GM12878 (cell line): ENCODE measurements around the gene COL15A1. TPM values are rescaled to one million over a fixed set of nuclear protein-coding genes. Genes with fewer than 3 reads are reported as not detected.

ENCODE experiments used
- ATAC-seq: fragments of 200-7000 bp; cut with Tn5 transposase; 3 replicates; pipeline ENCODE4 v1.9.1; 2020; ENCODE audit warnings: mild to moderate bottlenecking, moderate library complexity
- BruUV-seq: library from RNA; stranded (reverse); fragments of 400-500 nt; replicated peaks from 2 replicates; lab custom pipeline; 2021; lab: Mats Ljungman, UMichigan
- CTCF ChIA-PET: fragments of 300-600 bp; sonication (Branson Sonifier 250); formaldehyde crosslinking; extraction: SDS; loops from one replicate; lab custom pipeline; 2021; ENCODE audit warnings: inconsistent platforms; lab: Yijun Ruan, JAX
- POLR2A ChIA-PET: fragments of 350-600 bp; formaldehyde crosslinking; extraction: SDS; loops from one replicate; lab custom pipeline; 2021; ENCODE audit warnings: inconsistent platforms; lab: Charles Lee
- RAD21 ChIA-PET: fragments of 300-600 bp; sonication (Branson Sonifier 250); formaldehyde crosslinking; loops from one replicate; lab custom pipeline; 2023; ENCODE audit warnings: antibody characterized with exemption; ENCODE audit not compliant: unreplicated experiment; lab: Charles Lee
- SMC1A ChIA-PET: fragments of 300-600 bp; sonication (Branson Sonifier 250); formaldehyde crosslinking; loops from one replicate; lab custom pipeline; 2023; ENCODE audit not compliant: unreplicated experiment, uncharacterized antibody; lab: Charles Lee
- DNase-seq: peaks from one replicate; pipeline ENCODE4 v3.0.0-alpha.2; 2011; ENCODE audit warnings: low read depth, low spot score
- FAIRE-seq: peaks from 3 replicates; lab custom pipeline; 2011; peaks lifted over from hg19 to GRCh38; lab: Jason Lieb, UNC
- H2AFZ ChIP-seq: 2 replicates; pipeline ENCODE4 v1.6.0; 2011; ENCODE audit warnings: low read depth, low read length, control low read depth; ENCODE audit not compliant: control insufficient read depth
- H3K27ac ChIP-seq: 2 replicates; pipeline ENCODE4 v1.5.1; 2011; ENCODE audit warnings: control low read depth; ENCODE audit not compliant: control insufficient read depth, insufficient read depth
- H3K27me3 ChIP-seq, 2 experiments: replicated peaks in 1 of 2; 2 replicates each; pipeline versions ENCODE4 v1.6.0 to v1.6.1; 2011; ENCODE audit warnings: low read length in 1 of 2; ENCODE audit not compliant: control insufficient read depth in 2 of 2, insufficient read depth in 2 of 2
- H3K36me3 ChIP-seq, 2 experiments: 2 replicates each; pipeline ENCODE4 v1.5.1; 2011; ENCODE audit warnings: low read length in 1 of 2; ENCODE audit not compliant: control insufficient read depth in 2 of 2, insufficient read depth in 2 of 2
- H3K4me1 ChIP-seq: 2 replicates; pipeline ENCODE4 v1.6.1; 2011; ENCODE audit warnings: mild to moderate bottlenecking, low read length, moderate library complexity, mixed read lengths; ENCODE audit not compliant: control insufficient read depth, insufficient read depth
- H3K4me2 ChIP-seq: 2 replicates; pipeline ENCODE4 v1.6.0; 2011; ENCODE audit warnings: control low read depth; ENCODE audit not compliant: control insufficient read depth, insufficient read depth
- H3K4me3 ChIP-seq: fragments of 200-600 bp; sonication (generic); 2 replicates; pipeline ENCODE4 v1.5.1; 2016
- H3K79me2 ChIP-seq: 2 replicates; pipeline ENCODE4 v1.6.0; 2011; ENCODE audit warnings: low read length; ENCODE audit not compliant: control insufficient read depth, insufficient read depth
- H3K9ac ChIP-seq: 2 replicates; pipeline ENCODE4 v1.8.0; 2011; ENCODE audit warnings: low read length, control low read depth, mixed read lengths; ENCODE audit not compliant: control insufficient read depth, insufficient read depth
- H3K9me3 ChIP-seq: replicated peaks from 3 replicates; pipeline ENCODE4 v1.5.1; 2011; ENCODE audit warnings: mild to moderate bottlenecking, low read length; ENCODE audit not compliant: control insufficient read depth, insufficient read depth
- H4K20me1 ChIP-seq: 2 replicates; pipeline ENCODE4 v1.6.0; 2011; ENCODE audit not compliant: control insufficient read depth, insufficient read depth
- FOS ChIP-seq: IDR thresholded peaks from 3 replicates; pipeline ENCODE4 v1.6.1; 2011; ENCODE audit warnings: borderline replicate concordance; ENCODE audit not compliant: insufficient read length; ENCODE audit errors: extremely low read depth
- GATAD2B ChIP-seq: fragments of 450-650 bp; conservative IDR thresholded peaks from 2 replicates; pipeline ENCODE4 v1.6.1; 2017; ENCODE audit warnings: low read depth, mild to moderate bottlenecking, moderate library complexity
- PML ChIP-seq: IDR thresholded peaks from 2 replicates; pipeline ENCODE4 v1.6.1; 2012; ENCODE audit warnings: low read length, inconsistent platforms
- RB1 ChIP-seq: fragments of 450-650 bp; formaldehyde crosslinking; IDR thresholded peaks from 2 replicates; pipeline ENCODE4 v1.6.1; 2017; ENCODE audit warnings: mild to moderate bottlenecking, borderline replicate concordance
- SUPT20H ChIP-seq: IDR thresholded peaks from 2 replicates; pipeline ENCODE4 v1.6.1; 2011; ENCODE audit warnings: low read depth, mild to moderate bottlenecking, low read length, moderate library complexity, borderline replicate concordance; ENCODE audit not compliant: control insufficient read depth
- TCF3 ChIP-seq: IDR thresholded peaks from 2 replicates; pipeline ENCODE4 v1.6.1; 2012; ENCODE audit warnings: low read depth, mild to moderate bottlenecking, low read length, borderline replicate concordance; ENCODE audit not compliant: insufficient read depth
- TCF7 ChIP-seq: IDR thresholded peaks from 2 replicates; pipeline ENCODE4 v1.6.1; 2014; ENCODE audit warnings: antibody characterized with exemption, borderline replicate concordance
- WGBS: methylation state at CpG from one replicate; pipeline ENCODE4 v1.1.6; 2016; ENCODE audit warnings: low lambda C conversion rate; ENCODE audit not compliant: insufficient replicate concordance, insufficient coverage; ENCODE audit errors: missing lambda C conversion rate; 5-methylcytosine and 5-hydroxymethylcytosine counted together
- in situ Hi-C: fragments of 300-500 bp; cut with MboI; formaldehyde crosslinking; loops from 9 replicates; pipeline ENCODE4 v1.14.3; 2018; ENCODE audit warnings: mixed read lengths
- intact Hi-C: fragments of 100-400 bp; cut with micrococcal nuclease; formaldehyde crosslinking; loops from one replicate; pipeline ENCODE4 v1.14.2; 2022; ENCODE audit not compliant: unreplicated experiment
- polyA plus RNA-seq, 11 experiments: library from polyadenylated mRNA; depleted of rRNA in 4 of 11; unstranded in 6 of 11; stranded (reverse) in 5 of 11; fragments of >200 nt; fragmentation: Nextera tagmentation in 4 of 11; fragmentation: Illumina TruSeq in 1 of 11; extraction: Ambion mirVana in 4 of 11; extraction: Trizol in 1 of 11; gene quantifications; 1 replicate in 1 of 11; 2 replicates in 10 of 11; pipeline versions ENCODE4 v1.2.1 to v1.2.3, GENCODE V29; 2011 to 2016; ENCODE audit warnings: inconsistent platforms in 2 of 11, missing spikeins in 2 of 11, low read depth in 1 of 11
- total RNA-seq, 4 experiments: library from RNA; depleted of rRNA in 3 of 4; stranded (reverse); fragments of >200 nt in 3 of 4; fragmentation: Illumina TruSeq in 1 of 4; extraction: Trizol in 1 of 4; gene quantifications; 2 replicates each; pipeline versions ENCODE4 v1.2.1 to v1.2.3, GENCODE V29; 2013 to 2021
- TF ChIP-seq, protein P1 (sequence below): IDR thresholded peaks from 2 replicates; pipeline ENCODE4 v1.6.1; 2012; ENCODE audit warnings: low read length, inconsistent platforms
- TF ChIP-seq, protein P2 (sequence below): fragments of 450-650 bp; formaldehyde crosslinking; IDR thresholded peaks from 2 replicates; pipeline ENCODE4 v1.5.0; 2022; ENCODE audit warnings: mild to moderate bottlenecking, missing genetic modification characterization

COL15A1 gene
- total and polyA plus RNA-seq, 10 of the 15 experiments (the other 5 are each of a cell fraction or from before 2014, with no cell fraction given): 0.01 to 0.28 (median 0.06) TPM; not detected in 2

DNA sequence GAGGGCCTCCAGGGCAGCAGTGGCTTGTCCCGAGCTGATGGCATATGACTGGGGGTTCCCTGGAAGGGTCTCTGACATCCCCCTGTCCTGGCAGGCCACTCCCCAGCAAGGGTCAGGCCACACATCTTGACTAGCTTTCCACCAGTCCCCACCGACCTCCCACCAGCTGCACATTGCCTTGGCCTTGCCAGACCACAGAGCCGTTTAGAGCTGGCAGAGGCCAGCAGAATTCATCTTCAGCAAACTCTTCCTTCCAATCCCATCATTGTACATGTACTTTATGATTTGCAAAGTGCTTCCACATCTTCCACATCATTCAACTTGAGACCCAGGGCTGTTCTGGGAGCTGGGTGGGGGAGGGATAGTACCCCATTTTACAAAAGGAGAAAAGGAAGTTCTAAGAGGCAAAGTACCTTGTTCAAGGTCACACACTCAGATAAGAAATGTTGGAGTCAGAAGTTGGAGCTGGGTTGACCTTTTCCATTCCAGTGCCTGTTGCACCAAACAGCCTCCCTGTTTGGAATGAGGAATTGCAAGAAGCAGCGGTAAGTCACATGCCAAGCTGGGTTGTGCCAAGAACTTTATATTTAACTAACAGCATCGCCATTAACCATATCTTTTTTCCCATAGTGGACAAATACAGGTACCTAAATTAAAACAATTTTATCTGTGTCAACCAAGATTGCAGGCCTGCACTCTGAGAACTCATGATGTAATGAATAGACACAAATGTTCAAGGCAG lies 25.8 kb upstream of the COL15A1 start:
- Histone ChIP-seq H3K4me2 (no peak overlapping the region), H3K4me1 (no peaks in the 10 kb centered on the region), H4K20me1 (no peaks in the 10 kb centered on the region), H3K9me3 (no peaks in the 10 kb centered on the region), H3K9ac (no peak overlapping the region), H2AFZ (no peak overlapping the region), H3K36me3 (no peaks in the 10 kb centered on the region), H3K79me2 (no peaks in the 10 kb centered on the region), H3K27ac (no peak overlapping the region), H3K4me3 (no peak overlapping the region), H3K27me3 (no peaks in the 10 kb centered on the region; a peak in 1 of 4 replicates)
- intact Hi-C loops (no loop called here), in situ Hi-C loops (no loop called here)
- no peak for FAIRE-seq
- POLR2A ChIA-PET: no interaction called here
- 26% methylated on average over 4 of the region's 5 CpGs for WGBS
- CTCF ChIA-PET: interaction anchor here (1.1 kb wide), 1 partner anchor 18 kb away, joined by 3 read pairs; no protein-coding TSS in a partner anchor
- TF ChIP-seq RB1 (no peak), PML (no peak), FOS (no peak), TCF7 (no peak), SUPT20H (no peak), TCF3 (no peak), GATAD2B (no peak)
- TF ChIP-seq, protein P1, sequence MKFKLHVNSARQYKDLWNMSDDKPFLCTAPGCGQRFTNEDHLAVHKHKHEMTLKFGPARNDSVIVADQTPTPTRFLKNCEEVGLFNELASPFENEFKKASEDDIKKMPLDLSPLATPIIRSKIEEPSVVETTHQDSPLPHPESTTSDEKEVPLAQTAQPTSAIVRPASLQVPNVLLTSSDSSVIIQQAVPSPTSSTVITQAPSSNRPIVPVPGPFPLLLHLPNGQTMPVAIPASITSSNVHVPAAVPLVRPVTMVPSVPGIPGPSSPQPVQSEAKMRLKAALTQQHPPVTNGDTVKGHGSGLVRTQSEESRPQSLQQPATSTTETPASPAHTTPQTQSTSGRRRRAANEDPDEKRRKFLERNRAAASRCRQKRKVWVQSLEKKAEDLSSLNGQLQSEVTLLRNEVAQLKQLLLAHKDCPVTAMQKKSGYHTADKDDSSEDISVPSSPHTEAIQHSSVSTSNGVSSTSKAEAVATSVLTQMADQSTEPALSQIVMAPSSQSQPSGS: no peak
- TF ChIP-seq, protein P2, sequence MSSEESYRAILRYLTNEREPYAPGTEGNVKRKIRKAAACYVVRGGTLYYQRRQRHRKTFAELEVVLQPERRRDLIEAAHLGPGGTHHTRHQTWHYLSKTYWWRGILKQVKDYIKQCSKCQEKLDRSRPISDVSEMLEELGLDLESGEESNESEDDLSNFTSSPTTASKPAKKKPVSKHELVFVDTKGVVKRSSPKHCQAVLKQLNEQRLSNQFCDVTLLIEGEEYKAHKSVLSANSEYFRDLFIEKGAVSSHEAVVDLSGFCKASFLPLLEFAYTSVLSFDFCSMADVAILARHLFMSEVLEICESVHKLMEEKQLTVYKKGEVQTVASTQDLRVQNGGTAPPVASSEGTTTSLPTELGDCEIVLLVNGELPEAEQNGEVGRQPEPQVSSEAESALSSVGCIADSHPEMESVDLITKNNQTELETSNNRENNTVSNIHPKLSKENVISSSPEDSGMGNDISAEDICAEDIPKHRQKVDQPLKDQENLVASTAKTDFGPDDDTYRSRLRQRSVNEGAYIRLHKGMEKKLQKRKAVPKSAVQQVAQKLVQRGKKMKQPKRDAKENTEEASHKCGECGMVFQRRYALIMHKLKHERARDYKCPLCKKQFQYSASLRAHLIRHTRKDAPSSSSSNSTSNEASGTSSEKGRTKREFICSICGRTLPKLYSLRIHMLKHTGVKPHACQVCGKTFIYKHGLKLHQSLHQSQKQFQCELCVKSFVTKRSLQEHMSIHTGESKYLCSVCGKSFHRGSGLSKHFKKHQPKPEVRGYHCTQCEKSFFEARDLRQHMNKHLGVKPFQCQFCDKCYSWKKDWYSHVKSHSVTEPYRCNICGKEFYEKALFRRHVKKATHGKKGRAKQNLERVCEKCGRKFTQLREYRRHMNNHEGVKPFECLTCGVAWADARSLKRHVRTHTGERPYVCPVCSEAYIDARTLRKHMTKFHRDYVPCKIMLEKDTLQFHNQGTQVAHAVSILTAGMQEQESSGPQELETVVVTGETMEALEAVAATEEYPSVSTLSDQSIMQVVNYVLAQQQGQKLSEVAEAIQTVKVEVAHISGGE (CRISPR knock-in tag): no peak
- RAD21 ChIA-PET: interaction anchor here (0.6 kb wide), 1 partner anchor 1895 kb away, joined by 3 read pairs; no protein-coding TSS in a partner anchor
- no TSS peak for BruUV-seq
- DNase-seq: no peak
- SMC1A ChIA-PET: interaction anchor here (0.8 kb wide), 1 partner anchor 52 kb away, joined by 3 read pairs; no protein-coding TSS in a partner anchor
- ATAC-seq: no peak
